Loucy (cell line): ENCODE results near the gene TET2.

Experiments used
- CTCF ChIP-seq: fragments of 200-600 bp; sonication (generic); conservative IDR thresholded peaks from 2 replicates; pipeline ENCODE4 v1.5.1; 2014; ENCODE audit warnings: mild to moderate bottlenecking, antibody characterized with exemption, low read length
- EZH2phosphoT487 ChIP-seq: fragments of 200-600 bp; IDR thresholded peaks from 2 replicates; pipeline ENCODE4 v1.6.1; 2018; ENCODE audit warnings: antibody characterized with exemption, mild to moderate bottlenecking, moderate library complexity, borderline replicate concordance

GRCh38 chr4:105207386-105207785 lies 60.7 kb downstream of the TET2 start:
- no peak for TF ChIP-seq CTCF
- TF ChIP-seq EZH2phosphoT487: no peak
